Measurements from ENCODE around the gene ZNF90.

DNA sequence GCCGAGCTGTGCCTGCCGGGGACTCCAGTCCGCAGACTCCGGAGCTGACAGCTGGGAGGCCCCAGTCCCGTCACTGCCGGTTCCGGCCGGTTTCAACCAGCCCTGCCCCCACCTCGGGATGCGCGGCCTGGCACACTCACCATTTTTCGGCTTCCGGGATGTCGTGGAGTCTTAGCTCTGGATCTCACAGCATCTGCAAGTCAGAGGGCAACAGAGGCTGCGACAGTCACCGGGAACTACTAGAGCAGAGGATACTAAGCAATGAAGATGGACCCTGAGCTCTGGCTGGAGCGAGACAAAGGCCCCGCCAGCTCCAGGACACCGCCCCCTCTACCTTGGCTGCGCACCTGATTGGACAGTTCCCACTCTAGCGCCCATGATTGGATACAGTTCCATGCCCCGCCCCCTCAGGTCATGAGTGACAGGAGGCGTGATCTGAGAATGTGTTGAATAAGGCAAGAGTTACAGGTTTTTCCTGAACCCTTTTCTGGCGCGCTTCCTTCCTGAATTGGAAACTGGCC is 38.5 kb upstream of the ZNF90 start, which contains the start of gene ZNF682:
- TF ChIP-seq, protein P1, sequence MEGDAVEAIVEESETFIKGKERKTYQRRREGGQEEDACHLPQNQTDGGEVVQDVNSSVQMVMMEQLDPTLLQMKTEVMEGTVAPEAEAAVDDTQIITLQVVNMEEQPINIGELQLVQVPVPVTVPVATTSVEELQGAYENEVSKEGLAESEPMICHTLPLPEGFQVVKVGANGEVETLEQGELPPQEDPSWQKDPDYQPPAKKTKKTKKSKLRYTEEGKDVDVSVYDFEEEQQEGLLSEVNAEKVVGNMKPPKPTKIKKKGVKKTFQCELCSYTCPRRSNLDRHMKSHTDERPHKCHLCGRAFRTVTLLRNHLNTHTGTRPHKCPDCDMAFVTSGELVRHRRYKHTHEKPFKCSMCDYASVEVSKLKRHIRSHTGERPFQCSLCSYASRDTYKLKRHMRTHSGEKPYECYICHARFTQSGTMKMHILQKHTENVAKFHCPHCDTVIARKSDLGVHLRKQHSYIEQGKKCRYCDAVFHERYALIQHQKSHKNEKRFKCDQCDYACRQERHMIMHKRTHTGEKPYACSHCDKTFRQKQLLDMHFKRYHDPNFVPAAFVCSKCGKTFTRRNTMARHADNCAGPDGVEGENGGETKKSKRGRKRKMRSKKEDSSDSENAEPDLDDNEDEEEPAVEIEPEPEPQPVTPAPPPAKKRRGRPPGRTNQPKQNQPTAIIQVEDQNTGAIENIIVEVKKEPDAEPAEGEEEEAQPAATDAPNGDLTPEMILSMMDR (conservative IDR thresholded peaks at IDR 0.05; ENCODE audit: low read depth in 2 of 2): no peak
- TF ChIP-seq EZH2phosphoT487 (IDR thresholded peaks at IDR 0.05; ENCODE audit: unreplicated experiment): no peak
- peak; percentile 94 for TF ChIP-seq POLR2AphosphoS5 (IDR thresholded peaks at IDR 0.05; ENCODE audit: low read depth)
- TF ChIP-seq EZH2 (IDR thresholded peaks at IDR 0.05; ENCODE audit: low read depth, unreplicated experiment): no peak
- TF ChIP-seq JUNB (IDR thresholded peaks at IDR 0.05; ENCODE audit: unreplicated experiment): no peak
- TF ChIP-seq CREB1 (CRISPR knock-in tag; IDR thresholded peaks at IDR 0.05; ENCODE audit: low read depth): peak; percentile 32; the same call in 1 of the 2 replicates
- TF ChIP-seq, protein P2, sequence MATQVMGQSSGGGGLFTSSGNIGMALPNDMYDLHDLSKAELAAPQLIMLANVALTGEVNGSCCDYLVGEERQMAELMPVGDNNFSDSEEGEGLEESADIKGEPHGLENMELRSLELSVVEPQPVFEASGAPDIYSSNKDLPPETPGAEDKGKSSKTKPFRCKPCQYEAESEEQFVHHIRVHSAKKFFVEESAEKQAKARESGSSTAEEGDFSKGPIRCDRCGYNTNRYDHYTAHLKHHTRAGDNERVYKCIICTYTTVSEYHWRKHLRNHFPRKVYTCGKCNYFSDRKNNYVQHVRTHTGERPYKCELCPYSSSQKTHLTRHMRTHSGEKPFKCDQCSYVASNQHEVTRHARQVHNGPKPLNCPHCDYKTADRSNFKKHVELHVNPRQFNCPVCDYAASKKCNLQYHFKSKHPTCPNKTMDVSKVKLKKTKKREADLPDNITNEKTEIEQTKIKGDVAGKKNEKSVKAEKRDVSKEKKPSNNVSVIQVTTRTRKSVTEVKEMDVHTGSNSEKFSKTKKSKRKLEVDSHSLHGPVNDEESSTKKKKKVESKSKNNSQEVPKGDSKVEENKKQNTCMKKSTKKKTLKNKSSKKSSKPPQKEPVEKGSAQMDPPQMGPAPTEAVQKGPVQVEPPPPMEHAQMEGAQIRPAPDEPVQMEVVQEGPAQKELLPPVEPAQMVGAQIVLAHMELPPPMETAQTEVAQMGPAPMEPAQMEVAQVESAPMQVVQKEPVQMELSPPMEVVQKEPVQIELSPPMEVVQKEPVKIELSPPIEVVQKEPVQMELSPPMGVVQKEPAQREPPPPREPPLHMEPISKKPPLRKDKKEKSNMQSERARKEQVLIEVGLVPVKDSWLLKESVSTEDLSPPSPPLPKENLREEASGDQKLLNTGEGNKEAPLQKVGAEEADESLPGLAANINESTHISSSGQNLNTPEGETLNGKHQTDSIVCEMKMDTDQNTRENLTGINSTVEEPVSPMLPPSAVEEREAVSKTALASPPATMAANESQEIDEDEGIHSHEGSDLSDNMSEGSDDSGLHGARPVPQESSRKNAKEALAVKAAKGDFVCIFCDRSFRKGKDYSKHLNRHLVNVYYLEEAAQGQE (IDR thresholded peaks at IDR 0.05; ENCODE audit: unreplicated experiment): no peak

Data from GM23338 (cell line).